ENCODE measurements around the gene LARGE1. TPM values are rescaled to one million over a fixed set of nuclear protein-coding genes. Genes with fewer than 3 reads are reported as not detected.

LARGE1 gene
- total and polyA plus RNA-seq, 2 of the 8 experiments (the other 6 are each of a cell fraction or from before 2014, with no cell fraction given): 43.7 to 83.0 TPM

DNA sequence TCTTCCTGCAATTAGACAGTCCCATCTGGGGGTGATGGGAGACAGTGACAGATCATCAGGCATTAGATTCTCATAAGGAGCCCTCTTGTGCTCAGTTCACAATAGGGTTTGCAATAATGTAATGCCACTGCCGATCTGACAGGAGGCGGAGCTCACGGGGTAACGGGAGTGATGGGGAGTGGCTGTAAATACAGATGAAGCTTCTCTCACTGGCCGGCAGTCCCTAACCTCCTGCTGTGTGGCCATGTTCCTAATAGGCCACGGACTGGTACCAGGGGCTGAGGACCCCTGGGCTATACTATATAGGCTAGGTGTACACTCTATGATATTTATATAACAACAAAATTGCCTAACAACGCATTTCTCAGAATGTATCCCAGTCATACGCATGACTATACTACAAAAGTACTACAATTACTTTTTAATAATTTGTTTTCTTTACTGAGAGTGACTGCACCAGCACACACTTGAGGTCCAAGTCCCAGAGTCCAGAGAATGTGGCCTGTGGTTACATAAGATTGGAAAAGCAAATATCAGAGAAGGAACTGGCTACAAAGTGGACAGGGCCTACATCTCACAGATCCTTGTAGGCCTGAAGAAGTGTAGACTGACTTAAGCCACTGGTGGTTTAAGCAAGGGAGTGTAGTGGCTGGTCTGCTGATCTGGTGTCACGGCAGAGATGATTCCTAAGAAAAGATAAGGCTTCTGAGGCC, 200.0 kb downstream of the LARGE1 start (continued):
- no peak for TF ChIP-seq MAX (IDR thresholded peaks at IDR 0.05)
- TF ChIP-seq SIN3A (conservative IDR thresholded peaks at IDR 0.05 in 1 of 2, IDR thresholded peaks at IDR 0.05 in 1 of 2; ENCODE audit: low read depth in 1 of 2, low read length in 2 of 2): no peak
